GM23338 (cell line): ENCODE results near the gene WWC1. TPM values are rescaled to one million over a fixed set of nuclear protein-coding genes. Genes with fewer than 3 reads are reported as not detected.

Experiments
- ATAC-seq: fragments of 200-7000 bp; cut with Tn5 transposase; 3 replicates; pipeline ENCODE4 v1.9.1; 2020
- DNase-seq: peaks from one replicate; pipeline ENCODE4 v3.0.0-alpha.2; 2015; ENCODE audit warnings: low spot score
- H2AFZ ChIP-seq: fragments of 200-600 bp; sonication (generic); 2 replicates; pipeline ENCODE4 v1.8.0; 2016; ENCODE audit warnings: antibody characterized with exemption, mild to moderate bottlenecking, moderate library complexity
- H3F3A ChIP-seq: fragments of 200-600 bp; sonication (generic); replicated peaks from 2 replicates; pipeline ENCODE4 v1.8.0; 2017; ENCODE audit warnings: antibody characterized with exemption, mixed run types, low read depth
- H3K27ac ChIP-seq: fragments of 200-600 bp; sonication (generic); 2 replicates; pipeline ENCODE4 v1.6.1; 2016; ENCODE audit warnings: low read depth
- H3K27me3 ChIP-seq: fragments of 200-600 bp; sonication (generic); 2 replicates; pipeline ENCODE4 v1.8.0; 2016; ENCODE audit warnings: mild to moderate bottlenecking, mixed run types, moderate library complexity; ENCODE audit not compliant: insufficient read depth
- H3K36me3 ChIP-seq: fragments of 200-600 bp; sonication (generic); 2 replicates; pipeline ENCODE4 v1.8.0; 2016; ENCODE audit warnings: mild to moderate bottlenecking; ENCODE audit not compliant: insufficient read depth
- H3K4me1 ChIP-seq: fragments of 200-600 bp; sonication (generic); 2 replicates; pipeline ENCODE4 v1.8.0; 2016; ENCODE audit warnings: mild to moderate bottlenecking, moderate library complexity; ENCODE audit not compliant: insufficient read depth
- H3K4me2 ChIP-seq: fragments of 200-600 bp; sonication (generic); 2 replicates; pipeline ENCODE4 v1.7.1; 2017; ENCODE audit warnings: mixed run types
- H3K4me3 ChIP-seq: fragments of 200-600 bp; sonication (generic); 2 replicates; pipeline ENCODE4 v1.6.1; 2016; ENCODE audit warnings: mixed run types
- H3K79me2 ChIP-seq: fragments of 200-600 bp; sonication (generic); replicated peaks from 2 replicates; pipeline ENCODE4 v1.8.0; 2017; ENCODE audit warnings: mild to moderate bottlenecking; ENCODE audit not compliant: insufficient read depth
- H3K9me2 ChIP-seq: fragments of 200-600 bp; sonication (generic); 2 replicates; pipeline ENCODE4 v1.8.0; 2017; ENCODE audit not compliant: insufficient read depth
- H4K20me1 ChIP-seq: fragments of 200-600 bp; sonication (generic); replicated peaks from 2 replicates; pipeline ENCODE4 v1.8.0; 2017; ENCODE audit warnings: mild to moderate bottlenecking; ENCODE audit not compliant: insufficient read depth
- H3K27ac Mint-ChIP-seq: 2 replicates; pipeline ENCODE4 v1.8.0; 2020; ENCODE audit warnings: inconsistent platforms, mild to moderate bottlenecking, moderate library complexity, mixed read lengths
- H3K27me3 Mint-ChIP-seq: 3 replicates; pipeline ENCODE4 v1.8.0; 2022; ENCODE audit warnings: low read depth, mild to moderate bottlenecking, moderate library complexity, mixed read lengths, inconsistent platforms; ENCODE audit not compliant: insufficient read depth, poor library complexity
- H3K36me3 Mint-ChIP-seq: 3 replicates; pipeline ENCODE4 v1.8.0; 2021; ENCODE audit warnings: low read depth, mild to moderate bottlenecking, inconsistent platforms, moderate library complexity, mixed read lengths
- H3K4me1 Mint-ChIP-seq: 3 replicates; pipeline ENCODE4 v1.8.0; 2020; ENCODE audit warnings: mild to moderate bottlenecking, inconsistent platforms, mixed read lengths
- H3K4me3 Mint-ChIP-seq: 3 replicates; pipeline ENCODE4 v1.8.0; 2021; ENCODE audit warnings: moderate library complexity, mild to moderate bottlenecking, inconsistent platforms, mixed read lengths
- H3K9me3 Mint-ChIP-seq: 3 replicates; pipeline ENCODE4 v1.8.0; 2020; ENCODE audit warnings: moderate library complexity, mild to moderate bottlenecking, inconsistent platforms, mixed read lengths
- CREB1 ChIP-seq: fragments of 250-450 bp; sonication (Bioruptor Pico); IDR thresholded peaks from 2 replicates; pipeline ENCODE4 v1.5.0; 2020; ENCODE audit warnings: low read depth, mild to moderate bottlenecking, moderate library complexity
- EZH2 ChIP-seq: fragments of 200-600 bp; sonication (generic); IDR thresholded peaks from one replicate; pipeline ENCODE4 v1.8.0; 2017; ENCODE audit warnings: antibody characterized with exemption, mild to moderate bottlenecking, low read depth; ENCODE audit not compliant: unreplicated experiment
- EZH2phosphoT487 ChIP-seq: fragments of 200-600 bp; sonication (generic); IDR thresholded peaks from one replicate; pipeline ENCODE4 v1.8.1; 2018; ENCODE audit warnings: antibody characterized with exemption; ENCODE audit not compliant: unreplicated experiment
- JUNB ChIP-seq: IDR thresholded peaks from one replicate; pipeline ENCODE4 v1.6.1; 2016; ENCODE audit warnings: antibody characterized with exemption; ENCODE audit not compliant: unreplicated experiment
- NANOG ChIP-seq: IDR thresholded peaks from 2 replicates; pipeline ENCODE4 v1.6.1; 2016; ENCODE audit warnings: antibody characterized with exemption, borderline replicate concordance
- POLR2AphosphoS5 ChIP-seq: IDR thresholded peaks from 2 replicates; pipeline ENCODE4 v1.6.1; 2016; ENCODE audit warnings: antibody characterized with exemption, low read depth
- STAT1 ChIP-seq: IDR thresholded peaks from one replicate; pipeline ENCODE4 v1.6.1; 2016; ENCODE audit warnings: antibody characterized with exemption; ENCODE audit not compliant: unreplicated experiment
- ZNF114 ChIP-seq: fragments of 250-450 bp; sonication (Bioruptor Pico); IDR thresholded peaks from 2 replicates; pipeline ENCODE4 v1.5.0; 2020; ENCODE audit warnings: mild to moderate bottlenecking, moderate library complexity
- ZNF331 ChIP-seq: fragments of 250-450 bp; sonication (Bioruptor Pico); IDR thresholded peaks from 2 replicates; pipeline ENCODE4 v1.5.0; 2020; ENCODE audit warnings: low read depth, mild to moderate bottlenecking, moderate library complexity
- polyA plus RNA-seq: library from polyadenylated mRNA; unstranded; fragments of >200 nt; fragmentation: Nextera tagmentation; extraction: Ambion mirVana; gene quantifications from 2 replicates; pipeline ENCODE4 v1.2.1, GENCODE V29; 2016
- total RNA-seq: library from RNA; depleted of rRNA; stranded (reverse); fragments of >200 nt; shearing (Covaris generic); gene quantifications from 2 replicates; pipeline ENCODE4 v1.2.3, GENCODE V29; 2014
- TF ChIP-seq, protein P1 (sequence below): IDR thresholded peaks from one replicate; pipeline ENCODE4 v1.6.1; 2018; ENCODE audit warnings: antibody characterized with exemption; ENCODE audit not compliant: unreplicated experiment
- TF ChIP-seq, protein P2 (sequence below): fragments of 250-450 bp; sonication (Bioruptor Pico); IDR thresholded peaks from 2 replicates; pipeline ENCODE4 v1.5.0; 2020; ENCODE audit warnings: mild to moderate bottlenecking, moderate library complexity
- TF ChIP-seq, protein P3 (sequence below): IDR thresholded peaks from 2 replicates; pipeline ENCODE4 v1.6.1; 2016; ENCODE audit warnings: antibody characterized with exemption
- TF ChIP-seq, protein P4 (sequence below), 2 experiments: fragments of 200-600 bp in 1 of 2; sonication (generic) in 1 of 2; conservative IDR thresholded peaks; 2 replicates each; pipeline versions ENCODE4 v1.5.1 to v1.6.1; 2016 to 2017; ENCODE audit warnings: antibody characterized with exemption in 2 of 2, low read depth in 2 of 2, mild to moderate bottlenecking in 2 of 2, moderate library complexity in 1 of 2

WWC1 gene
- total and polyA plus RNA-seq, 2 experiments from 2014 or later: 25.4 to 27.8 TPM

DNA sequence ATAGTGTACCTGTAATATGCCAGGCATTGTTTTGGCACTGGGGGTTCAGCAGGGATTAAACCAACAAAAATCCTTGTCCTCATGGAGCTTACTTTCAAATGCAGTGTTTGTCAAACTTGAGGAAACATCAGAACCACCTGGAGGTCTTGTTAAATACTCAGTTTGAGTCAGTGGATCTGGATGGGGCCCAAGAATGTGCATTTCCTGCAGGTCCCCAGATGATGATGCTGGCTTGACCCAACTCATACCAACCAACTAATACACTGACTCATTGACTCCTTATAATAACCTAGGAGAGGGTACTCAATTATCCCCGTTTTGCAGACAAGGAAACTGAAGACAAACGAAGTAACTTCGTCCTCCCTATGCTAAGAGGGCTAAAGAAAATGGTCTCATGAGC lies 11.3 kb downstream of the WWC1 start:
- H3K9me3 Mint-ChIP-seq: no peaks in the 10 kb centered on the region
- TF ChIP-seq POLR2AphosphoS5: no peak
- TF ChIP-seq, protein P1, sequence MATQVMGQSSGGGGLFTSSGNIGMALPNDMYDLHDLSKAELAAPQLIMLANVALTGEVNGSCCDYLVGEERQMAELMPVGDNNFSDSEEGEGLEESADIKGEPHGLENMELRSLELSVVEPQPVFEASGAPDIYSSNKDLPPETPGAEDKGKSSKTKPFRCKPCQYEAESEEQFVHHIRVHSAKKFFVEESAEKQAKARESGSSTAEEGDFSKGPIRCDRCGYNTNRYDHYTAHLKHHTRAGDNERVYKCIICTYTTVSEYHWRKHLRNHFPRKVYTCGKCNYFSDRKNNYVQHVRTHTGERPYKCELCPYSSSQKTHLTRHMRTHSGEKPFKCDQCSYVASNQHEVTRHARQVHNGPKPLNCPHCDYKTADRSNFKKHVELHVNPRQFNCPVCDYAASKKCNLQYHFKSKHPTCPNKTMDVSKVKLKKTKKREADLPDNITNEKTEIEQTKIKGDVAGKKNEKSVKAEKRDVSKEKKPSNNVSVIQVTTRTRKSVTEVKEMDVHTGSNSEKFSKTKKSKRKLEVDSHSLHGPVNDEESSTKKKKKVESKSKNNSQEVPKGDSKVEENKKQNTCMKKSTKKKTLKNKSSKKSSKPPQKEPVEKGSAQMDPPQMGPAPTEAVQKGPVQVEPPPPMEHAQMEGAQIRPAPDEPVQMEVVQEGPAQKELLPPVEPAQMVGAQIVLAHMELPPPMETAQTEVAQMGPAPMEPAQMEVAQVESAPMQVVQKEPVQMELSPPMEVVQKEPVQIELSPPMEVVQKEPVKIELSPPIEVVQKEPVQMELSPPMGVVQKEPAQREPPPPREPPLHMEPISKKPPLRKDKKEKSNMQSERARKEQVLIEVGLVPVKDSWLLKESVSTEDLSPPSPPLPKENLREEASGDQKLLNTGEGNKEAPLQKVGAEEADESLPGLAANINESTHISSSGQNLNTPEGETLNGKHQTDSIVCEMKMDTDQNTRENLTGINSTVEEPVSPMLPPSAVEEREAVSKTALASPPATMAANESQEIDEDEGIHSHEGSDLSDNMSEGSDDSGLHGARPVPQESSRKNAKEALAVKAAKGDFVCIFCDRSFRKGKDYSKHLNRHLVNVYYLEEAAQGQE: no peak
- no peak for TF ChIP-seq JUNB
- TF ChIP-seq STAT1: no peak
- TF ChIP-seq ZNF331 (CRISPR knock-in tag): no peak
- no peak for TF ChIP-seq CREB1 (CRISPR knock-in tag)
- TF ChIP-seq, protein P2, sequence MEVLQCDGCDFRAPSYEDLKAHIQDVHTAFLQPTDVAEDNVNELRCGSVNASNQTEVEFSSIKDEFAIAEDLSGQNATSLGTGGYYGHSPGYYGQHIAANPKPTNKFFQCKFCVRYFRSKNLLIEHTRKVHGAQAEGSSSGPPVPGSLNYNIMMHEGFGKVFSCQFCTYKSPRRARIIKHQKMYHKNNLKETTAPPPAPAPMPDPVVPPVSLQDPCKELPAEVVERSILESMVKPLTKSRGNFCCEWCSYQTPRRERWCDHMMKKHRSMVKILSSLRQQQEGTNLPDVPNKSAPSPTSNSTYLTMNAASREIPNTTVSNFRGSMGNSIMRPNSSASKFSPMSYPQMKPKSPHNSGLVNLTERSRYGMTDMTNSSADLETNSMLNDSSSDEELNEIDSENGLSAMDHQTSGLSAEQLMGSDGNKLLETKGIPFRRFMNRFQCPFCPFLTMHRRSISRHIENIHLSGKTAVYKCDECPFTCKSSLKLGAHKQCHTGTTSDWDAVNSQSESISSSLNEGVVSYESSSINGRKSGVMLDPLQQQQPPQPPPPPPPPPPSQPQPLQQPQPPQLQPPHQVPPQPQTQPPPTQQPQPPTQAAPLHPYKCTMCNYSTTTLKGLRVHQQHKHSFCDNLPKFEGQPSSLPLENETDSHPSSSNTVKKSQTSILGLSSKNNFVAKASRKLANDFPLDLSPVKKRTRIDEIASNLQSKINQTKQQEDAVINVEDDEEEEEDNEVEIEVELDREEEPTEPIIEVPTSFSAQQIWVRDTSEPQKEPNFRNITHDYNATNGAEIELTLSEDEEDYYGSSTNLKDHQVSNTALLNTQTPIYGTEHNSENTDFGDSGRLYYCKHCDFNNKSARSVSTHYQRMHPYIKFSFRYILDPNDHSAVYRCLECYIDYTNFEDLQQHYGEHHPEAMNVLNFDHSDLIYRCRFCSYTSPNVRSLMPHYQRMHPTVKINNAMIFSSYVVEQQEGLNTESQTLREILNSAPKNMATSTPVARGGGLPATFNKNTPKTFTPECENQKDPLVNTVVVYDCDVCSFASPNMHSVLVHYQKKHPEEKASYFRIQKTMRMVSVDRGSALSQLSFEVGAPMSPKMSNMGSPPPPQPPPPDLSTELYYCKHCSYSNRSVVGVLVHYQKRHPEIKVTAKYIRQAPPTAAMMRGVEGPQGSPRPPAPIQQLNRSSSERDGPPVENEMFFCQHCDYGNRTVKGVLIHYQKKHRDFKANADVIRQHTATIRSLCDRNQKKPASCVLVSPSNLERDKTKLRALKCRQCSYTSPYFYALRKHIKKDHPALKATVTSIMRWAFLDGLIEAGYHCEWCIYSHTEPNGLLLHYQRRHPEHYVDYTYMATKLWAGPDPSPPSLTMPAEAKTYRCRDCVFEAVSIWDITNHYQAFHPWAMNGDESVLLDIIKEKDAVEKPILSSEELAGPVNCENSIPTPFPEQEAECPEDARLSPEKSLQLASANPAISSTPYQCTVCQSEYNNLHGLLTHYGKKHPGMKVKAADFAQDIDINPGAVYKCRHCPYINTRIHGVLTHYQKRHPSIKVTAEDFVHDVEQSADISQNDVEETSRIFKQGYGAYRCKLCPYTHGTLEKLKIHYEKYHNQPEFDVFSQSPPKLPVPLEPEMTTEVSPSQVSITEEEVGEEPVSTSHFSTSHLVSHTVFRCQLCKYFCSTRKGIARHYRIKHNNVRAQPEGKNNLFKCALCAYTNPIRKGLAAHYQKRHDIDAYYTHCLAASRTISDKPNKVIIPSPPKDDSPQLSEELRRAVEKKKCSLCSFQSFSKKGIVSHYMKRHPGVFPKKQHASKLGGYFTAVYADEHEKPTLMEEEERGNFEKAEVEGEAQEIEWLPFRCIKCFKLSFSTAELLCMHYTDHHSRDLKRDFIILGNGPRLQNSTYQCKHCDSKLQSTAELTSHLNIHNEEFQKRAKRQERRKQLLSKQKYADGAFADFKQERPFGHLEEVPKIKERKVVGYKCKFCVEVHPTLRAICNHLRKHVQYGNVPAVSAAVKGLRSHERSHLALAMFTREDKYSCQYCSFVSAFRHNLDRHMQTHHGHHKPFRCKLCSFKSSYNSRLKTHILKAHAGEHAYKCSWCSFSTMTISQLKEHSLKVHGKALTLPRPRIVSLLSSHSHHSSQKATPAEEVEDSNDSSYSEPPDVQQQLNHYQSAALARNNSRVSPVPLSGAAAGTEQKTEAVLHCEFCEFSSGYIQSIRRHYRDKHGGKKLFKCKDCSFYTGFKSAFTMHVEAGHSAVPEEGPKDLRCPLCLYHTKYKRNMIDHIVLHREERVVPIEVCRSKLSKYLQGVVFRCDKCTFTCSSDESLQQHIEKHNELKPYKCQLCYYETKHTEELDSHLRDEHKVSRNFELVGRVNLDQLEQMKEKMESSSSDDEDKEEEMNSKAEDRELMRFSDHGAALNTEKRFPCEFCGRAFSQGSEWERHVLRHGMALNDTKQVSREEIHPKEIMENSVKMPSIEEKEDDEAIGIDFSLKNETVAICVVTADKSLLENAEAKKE (CRISPR knock-in tag): no peak
- no peak for TF ChIP-seq EZH2phosphoT487
- no peak for TF ChIP-seq ZNF114 (CRISPR knock-in tag)
- no peak for TF ChIP-seq EZH2
- TF ChIP-seq, protein P3, sequence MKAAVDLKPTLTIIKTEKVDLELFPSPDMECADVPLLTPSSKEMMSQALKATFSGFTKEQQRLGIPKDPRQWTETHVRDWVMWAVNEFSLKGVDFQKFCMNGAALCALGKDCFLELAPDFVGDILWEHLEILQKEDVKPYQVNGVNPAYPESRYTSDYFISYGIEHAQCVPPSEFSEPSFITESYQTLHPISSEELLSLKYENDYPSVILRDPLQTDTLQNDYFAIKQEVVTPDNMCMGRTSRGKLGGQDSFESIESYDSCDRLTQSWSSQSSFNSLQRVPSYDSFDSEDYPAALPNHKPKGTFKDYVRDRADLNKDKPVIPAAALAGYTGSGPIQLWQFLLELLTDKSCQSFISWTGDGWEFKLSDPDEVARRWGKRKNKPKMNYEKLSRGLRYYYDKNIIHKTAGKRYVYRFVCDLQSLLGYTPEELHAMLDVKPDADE: no peak
- TF ChIP-seq, protein P4, sequence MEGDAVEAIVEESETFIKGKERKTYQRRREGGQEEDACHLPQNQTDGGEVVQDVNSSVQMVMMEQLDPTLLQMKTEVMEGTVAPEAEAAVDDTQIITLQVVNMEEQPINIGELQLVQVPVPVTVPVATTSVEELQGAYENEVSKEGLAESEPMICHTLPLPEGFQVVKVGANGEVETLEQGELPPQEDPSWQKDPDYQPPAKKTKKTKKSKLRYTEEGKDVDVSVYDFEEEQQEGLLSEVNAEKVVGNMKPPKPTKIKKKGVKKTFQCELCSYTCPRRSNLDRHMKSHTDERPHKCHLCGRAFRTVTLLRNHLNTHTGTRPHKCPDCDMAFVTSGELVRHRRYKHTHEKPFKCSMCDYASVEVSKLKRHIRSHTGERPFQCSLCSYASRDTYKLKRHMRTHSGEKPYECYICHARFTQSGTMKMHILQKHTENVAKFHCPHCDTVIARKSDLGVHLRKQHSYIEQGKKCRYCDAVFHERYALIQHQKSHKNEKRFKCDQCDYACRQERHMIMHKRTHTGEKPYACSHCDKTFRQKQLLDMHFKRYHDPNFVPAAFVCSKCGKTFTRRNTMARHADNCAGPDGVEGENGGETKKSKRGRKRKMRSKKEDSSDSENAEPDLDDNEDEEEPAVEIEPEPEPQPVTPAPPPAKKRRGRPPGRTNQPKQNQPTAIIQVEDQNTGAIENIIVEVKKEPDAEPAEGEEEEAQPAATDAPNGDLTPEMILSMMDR (conservative IDR thresholded peaks at IDR 0.05; ENCODE audit: low read depth in 2 of 2): no peak
- TF ChIP-seq NANOG: no peak
- DNase-seq (no peak), ATAC-seq (no peak)
- Histone ChIP-seq H3K9me2 (peaks cover 4% of the 10 kb centered on the region; the same call in 1 of the 2 replicates), H3K4me2 (no peak overlapping the region), H3K27me3 (no peaks in the 10 kb centered on the region), H3K79me2 (peaks cover 81% of the 10 kb centered on the region), H3K4me1 (peaks cover 40% of the 10 kb centered on the region), H2AFZ (no peak overlapping the region), H3K36me3 (no peaks in the 10 kb centered on the region), H4K20me1 (peaks cover 51% of the 10 kb centered on the region), H3K27ac (no peak overlapping the region), H3F3A (0 out of 2 replicates have a peak, but pooled peaks cover 8% of the 10 kb centered on the region), H3K4me3 (no peak overlapping the region)
- no peaks in the 10 kb centered on the region for H3K36me3 Mint-ChIP-seq
- no peak overlapping the region for H3K27ac Mint-ChIP-seq
- peaks cover 52% of the 10 kb centered on the region for H3K4me1 Mint-ChIP-seq
- H3K27me3 Mint-ChIP-seq: peaks cover 6% of the 10 kb centered on the region
- no peak overlapping the region for H3K4me3 Mint-ChIP-seq
